ENCODE measurements around the gene PPM1E. TPM values are rescaled to one million over a fixed set of nuclear protein-coding genes. Genes with fewer than 3 reads are reported as not detected.
A peak's percentile ranks its signal among the peaks of the same experiment; 100 is the strongest.

The PPM1E gene
- polyA plus RNA-seq, 1 donor from 2014 or later, result 39.5 TPM

- no peak overlapping the region for H2AFZ ChIP-seq (ENCODE audit: low read depth, low read length)
- H3K36me3 ChIP-seq (ENCODE audit: insufficient read depth, low read length), result no peaks in the 10 kb centered on the region
- no peaks in the 10 kb centered on the region for H3K9me3 ChIP-seq (ENCODE audit: low read length)
- peak overlapping the region; percentile 29 for H3K27ac ChIP-seq (ENCODE audit: low read length)
- no peak overlapping the region for H3K4me3 ChIP-seq (ENCODE audit: low read length)
- H3K9ac ChIP-seq (ENCODE audit: low read length), result no peak overlapping the region
- H3K4me2 ChIP-seq (ENCODE audit: low read length), result no peak overlapping the region
- peaks cover 4% of the 10 kb centered on the region for H3F3A ChIP-seq (ENCODE audit: insufficient read depth, low read length, poor library complexity, severe bottlenecking)
- H4K20me1 ChIP-seq (ENCODE audit: insufficient read depth), result no peaks in the 10 kb centered on the region
- H3K27me3 ChIP-seq (ENCODE audit: insufficient read depth, low read depth, low read length), result no peaks in the 10 kb centered on the region
- TF ChIP-seq EZH2 (IDR thresholded peaks at IDR 0.05; ENCODE audit: borderline replicate concordance, insufficient read depth, low read length, poor library complexity, severe bottlenecking), result no peak
- no peak for TF ChIP-seq POLR2AphosphoS5 (IDR thresholded peaks at IDR 0.05)
- no peak for TF ChIP-seq MXI1 (conservative IDR thresholded peaks at IDR 0.05; ENCODE audit: poor library complexity, severe bottlenecking)
- TF ChIP-seq TAF1 (IDR thresholded peaks at IDR 0.05; ENCODE audit: low read depth), result no peak
- TF ChIP-seq RAD21 (conservative IDR thresholded peaks at IDR 0.05), result no peak
- TF ChIP-seq, protein P1, sequence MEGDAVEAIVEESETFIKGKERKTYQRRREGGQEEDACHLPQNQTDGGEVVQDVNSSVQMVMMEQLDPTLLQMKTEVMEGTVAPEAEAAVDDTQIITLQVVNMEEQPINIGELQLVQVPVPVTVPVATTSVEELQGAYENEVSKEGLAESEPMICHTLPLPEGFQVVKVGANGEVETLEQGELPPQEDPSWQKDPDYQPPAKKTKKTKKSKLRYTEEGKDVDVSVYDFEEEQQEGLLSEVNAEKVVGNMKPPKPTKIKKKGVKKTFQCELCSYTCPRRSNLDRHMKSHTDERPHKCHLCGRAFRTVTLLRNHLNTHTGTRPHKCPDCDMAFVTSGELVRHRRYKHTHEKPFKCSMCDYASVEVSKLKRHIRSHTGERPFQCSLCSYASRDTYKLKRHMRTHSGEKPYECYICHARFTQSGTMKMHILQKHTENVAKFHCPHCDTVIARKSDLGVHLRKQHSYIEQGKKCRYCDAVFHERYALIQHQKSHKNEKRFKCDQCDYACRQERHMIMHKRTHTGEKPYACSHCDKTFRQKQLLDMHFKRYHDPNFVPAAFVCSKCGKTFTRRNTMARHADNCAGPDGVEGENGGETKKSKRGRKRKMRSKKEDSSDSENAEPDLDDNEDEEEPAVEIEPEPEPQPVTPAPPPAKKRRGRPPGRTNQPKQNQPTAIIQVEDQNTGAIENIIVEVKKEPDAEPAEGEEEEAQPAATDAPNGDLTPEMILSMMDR (IDR thresholded peaks at IDR 0.05; ENCODE audit: poor library complexity, severe bottlenecking), result no peak
- TF ChIP-seq REST (IDR thresholded peaks at IDR 0.05; ENCODE audit: borderline replicate concordance), result no peak
- TF ChIP-seq EP300 (conservative IDR thresholded peaks at IDR 0.05; ENCODE audit: poor library complexity, severe bottlenecking), result no peak
- TF ChIP-seq SMC3 (conservative IDR thresholded peaks at IDR 0.05; ENCODE audit: poor library complexity), result no peak
- H3K79me2 ChIP-seq (replicated peaks; ENCODE audit: insufficient read depth, low read length), result no peaks in the 10 kb centered on the region
- H3K9me2 ChIP-seq (ENCODE audit: insufficient read depth, low read length), result no peaks in the 10 kb centered on the region
These were observed 161.6 kb downstream of the PPM1E start for GRCh38 chr17:58917228-58917627.

- no peaks in the 10 kb centered on the region for H3K9me2 ChIP-seq (ENCODE audit: insufficient read depth, low read length)
- no peaks in the 10 kb centered on the region for H3K36me3 ChIP-seq (ENCODE audit: insufficient read depth, low read length)
- H3K4me2 ChIP-seq (ENCODE audit: low read length), result no peak overlapping the region
- no peak overlapping the region for H3K9ac ChIP-seq (ENCODE audit: low read length)
- TF ChIP-seq SMC3 (conservative IDR thresholded peaks at IDR 0.05; ENCODE audit: poor library complexity), result no peak
- TF ChIP-seq POLR2AphosphoS5 (IDR thresholded peaks at IDR 0.05), result peak; percentile 39
- TF ChIP-seq MXI1 (conservative IDR thresholded peaks at IDR 0.05; ENCODE audit: poor library complexity, severe bottlenecking), result no peak
- no peak overlapping the region for H2AFZ ChIP-seq (ENCODE audit: low read depth, low read length)
- no peaks in the 10 kb centered on the region for H3K9me3 ChIP-seq (ENCODE audit: low read length)
- H4K20me1 ChIP-seq (ENCODE audit: insufficient read depth), result no peaks in the 10 kb centered on the region
- no peaks in the 10 kb centered on the region for H3K79me2 ChIP-seq (replicated peaks; ENCODE audit: insufficient read depth, low read length)
- H3K4me3 ChIP-seq (ENCODE audit: low read length), result peak overlapping the region; percentile 14
- H3F3A ChIP-seq (ENCODE audit: insufficient read depth, low read length, poor library complexity, severe bottlenecking), result peaks cover 4% of the 10 kb centered on the region
- peak overlapping the region; percentile 29 for H3K27ac ChIP-seq (ENCODE audit: low read length)
- H3K27me3 ChIP-seq (ENCODE audit: insufficient read depth, low read depth, low read length), result no peaks in the 10 kb centered on the region
These were observed 162.4 kb downstream of the PPM1E start for GRCh38 chr17:58918072-58918471.
